Measurements from ENCODE around the gene NISCH. TPM values are rescaled to one million over a fixed set of nuclear protein-coding genes. Genes with fewer than 3 reads are reported as not detected.

The NISCH gene
- total and polyA plus RNA-seq, 2 experiments from 2014 or later, result 18.4 to 76.4 TPM

GRCh38 chr3:52502808-52503350 lies 47.5 kb downstream of the NISCH start:
- Histone ChIP-seq H3K79me2 (replicated peaks; ENCODE audit: insufficient read depth) (no peaks in the 10 kb centered on the region), H3K4me3 (no peak overlapping the region), H3K27ac (ENCODE audit: low read depth) (no peak overlapping the region), H3K27me3 (ENCODE audit: insufficient read depth) (no peaks in the 10 kb centered on the region), H3K36me3 (ENCODE audit: insufficient read depth) (no peaks in the 10 kb centered on the region), H3K4me1 (ENCODE audit: insufficient read depth) (no peaks in the 10 kb centered on the region), H2AFZ (no peak overlapping the region), H3K4me2 (no peak overlapping the region), H3K9me2 (ENCODE audit: insufficient read depth) (no peaks in the 10 kb centered on the region), H4K20me1 (replicated peaks; ENCODE audit: insufficient read depth) (no peaks in the 10 kb centered on the region), H3F3A (replicated peaks; ENCODE audit: low read depth) (no peaks in the 10 kb centered on the region)
- Mint-ChIP-seq H3K36me3 (ENCODE audit: low read depth) (no peaks in the 10 kb centered on the region), H3K9me3 (no peaks in the 10 kb centered on the region), H3K4me1 (peaks cover 6% of the 10 kb centered on the region; the same call in 1 of the 3 replicates), H3K27me3 (ENCODE audit: insufficient read depth, low read depth, poor library complexity) (peaks cover 1% of the 10 kb centered on the region), H3K4me3 (no peak overlapping the region), H3K27ac (no peak overlapping the region)
- peak; percentile 14; the same call in 2 of the 3 replicates for ATAC-seq
- TF ChIP-seq POLR2AphosphoS5 (IDR thresholded peaks at IDR 0.05; ENCODE audit: low read depth) (no peak), CREB1 (CRISPR knock-in tag; IDR thresholded peaks at IDR 0.05; ENCODE audit: low read depth) (no peak), EZH2phosphoT487 (IDR thresholded peaks at IDR 0.05; ENCODE audit: unreplicated experiment) (no peak), REST (IDR thresholded peaks at IDR 0.05; ENCODE audit: unreplicated experiment) (no peak), JUNB (IDR thresholded peaks at IDR 0.05; ENCODE audit: unreplicated experiment) (no peak), NANOG (IDR thresholded peaks at IDR 0.05; ENCODE audit: borderline replicate concordance) (no peak), EZH2 (IDR thresholded peaks at IDR 0.05; ENCODE audit: low read depth, unreplicated experiment) (no peak), ETS1 (IDR thresholded peaks at IDR 0.05) (no peak), STAT1 (IDR thresholded peaks at IDR 0.05; ENCODE audit: unreplicated experiment) (no peak), ZNF114 (CRISPR knock-in tag; IDR thresholded peaks at IDR 0.05) (no peak), ZNF331 (CRISPR knock-in tag; IDR thresholded peaks at IDR 0.05; ENCODE audit: low read depth) (no peak), ZNF462 (CRISPR knock-in tag; IDR thresholded peaks at IDR 0.05) (no peak)
- TF ChIP-seq, protein P1, sequence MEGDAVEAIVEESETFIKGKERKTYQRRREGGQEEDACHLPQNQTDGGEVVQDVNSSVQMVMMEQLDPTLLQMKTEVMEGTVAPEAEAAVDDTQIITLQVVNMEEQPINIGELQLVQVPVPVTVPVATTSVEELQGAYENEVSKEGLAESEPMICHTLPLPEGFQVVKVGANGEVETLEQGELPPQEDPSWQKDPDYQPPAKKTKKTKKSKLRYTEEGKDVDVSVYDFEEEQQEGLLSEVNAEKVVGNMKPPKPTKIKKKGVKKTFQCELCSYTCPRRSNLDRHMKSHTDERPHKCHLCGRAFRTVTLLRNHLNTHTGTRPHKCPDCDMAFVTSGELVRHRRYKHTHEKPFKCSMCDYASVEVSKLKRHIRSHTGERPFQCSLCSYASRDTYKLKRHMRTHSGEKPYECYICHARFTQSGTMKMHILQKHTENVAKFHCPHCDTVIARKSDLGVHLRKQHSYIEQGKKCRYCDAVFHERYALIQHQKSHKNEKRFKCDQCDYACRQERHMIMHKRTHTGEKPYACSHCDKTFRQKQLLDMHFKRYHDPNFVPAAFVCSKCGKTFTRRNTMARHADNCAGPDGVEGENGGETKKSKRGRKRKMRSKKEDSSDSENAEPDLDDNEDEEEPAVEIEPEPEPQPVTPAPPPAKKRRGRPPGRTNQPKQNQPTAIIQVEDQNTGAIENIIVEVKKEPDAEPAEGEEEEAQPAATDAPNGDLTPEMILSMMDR (conservative IDR thresholded peaks at IDR 0.05; ENCODE audit: low read depth in 2 of 2), result no peak
- no peak for DNase-seq (ENCODE audit: low spot score)

Data from GM23338 (cell line).